Uterus (tissue), 2 donors: Measurements from ENCODE around the gene LPP.

Experiments
- CTCF ChIP-seq, 4 experiments: fragments of 200-600 bp in 2 of 4; fragments of 450-650 bp in 2 of 4; sonication (generic) in 2 of 4; IDR thresholded peaks; one replicate each; pipeline ENCODE4 v1.5.1; 2016 to 2019; ENCODE audit warnings: antibody characterized with exemption in 4 of 4, mild to moderate bottlenecking in 2 of 4, moderate library complexity in 1 of 4
- POLR2A ChIP-seq, 2 donors: fragments of 450-650 bp; IDR thresholded peaks; one replicate each; pipeline ENCODE4 v1.6.1; 2016; ENCODE audit warnings: antibody characterized with exemption in 2 of 2, mild to moderate bottlenecking in 1 of 2, moderate library complexity in 1 of 2

- TF ChIP-seq CTCF (IDR thresholded peaks at IDR 0.05) (no peak), POLR2A (IDR thresholded peaks at IDR 0.05) (no peak)
Measured at GRCh38 chr3:188832961-188833721, 679.2 kb downstream of the LPP start.
